CD4-positive, alpha-beta memory T cell (primary cell): ENCODE data around the gene CPSF4L. TPM values are rescaled to one million over a fixed set of nuclear protein-coding genes. Genes with fewer than 3 reads are reported as not detected.

Experiments
- CTCF ChIA-PET: fragments of 350-600 bp; sonication (Branson Sonifier 250); formaldehyde crosslinking; loops from one replicate; lab custom pipeline; 2021; ENCODE audit warnings: inconsistent platforms; ENCODE audit not compliant: partially characterized antibody; lab: Charles Lee
- POLR2A ChIA-PET: fragments of 350-600 bp; sonication (Branson Sonifier 250); formaldehyde crosslinking; loops from one replicate; lab custom pipeline; 2021; ENCODE audit not compliant: partially characterized antibody; lab: Charles Lee
- DNase-seq, 5 donors: peaks; one replicate each; pipeline versions ENCODE4 v3.0.0 to v3.0.0-alpha.2; 2020 to 2022; ENCODE audit warnings: mixed read lengths in 1 of 5
- H3K27ac ChIP-seq: one replicate; pipeline ENCODE4 v1.7.0; 2013; ENCODE audit warnings: low read depth, low read length
- H3K27me3 ChIP-seq: 2 replicates; pipeline ENCODE4 v1.7.0; 2013; ENCODE audit warnings: mild to moderate bottlenecking, low read length, moderate library complexity; ENCODE audit not compliant: insufficient read depth
- H3K36me3 ChIP-seq: 2 replicates; pipeline ENCODE4 v1.7.0; 2013; ENCODE audit warnings: mild to moderate bottlenecking, low read length, moderate library complexity; ENCODE audit not compliant: insufficient read depth
- H3K4me1 ChIP-seq: 2 replicates; pipeline ENCODE4 v1.7.0; 2013; ENCODE audit warnings: mild to moderate bottlenecking, low read length, moderate library complexity; ENCODE audit not compliant: insufficient read depth
- H3K4me3 ChIP-seq, 2 donors: one replicate each; pipeline ENCODE4 v1.7.0; 2013; ENCODE audit warnings: low read length in 2 of 2, mild to moderate bottlenecking in 1 of 2
- H3K9me3 ChIP-seq, 2 donors: one replicate each; pipeline ENCODE4 v1.7.0; 2013; ENCODE audit warnings: low read length in 2 of 2, control low read depth in 1 of 2; ENCODE audit not compliant: control insufficient read depth in 1 of 2
- H3K27ac Mint-ChIP-seq, 7 donors: one replicate each; pipeline ENCODE4 v1.8.0; 2020 to 2021; ENCODE audit warnings: mixed read lengths in 7 of 7, mild to moderate bottlenecking in 6 of 7, inconsistent platforms in 3 of 7, moderate library complexity in 3 of 7
- H3K27me3 Mint-ChIP-seq, 2 donors: one replicate each; pipeline ENCODE4 v1.8.0; 2020 to 2021; ENCODE audit warnings: mixed read lengths in 2 of 2
- H3K36me3 Mint-ChIP-seq, 2 donors: one replicate each; pipeline ENCODE4 v1.8.0; 2020 to 2021; ENCODE audit warnings: mixed read lengths in 2 of 2, inconsistent platforms in 1 of 2, mild to moderate bottlenecking in 1 of 2
- H3K4me1 Mint-ChIP-seq, 4 donors: one replicate each; pipeline ENCODE4 v1.8.0; 2020 to 2021; ENCODE audit warnings: mixed read lengths in 4 of 4, mild to moderate bottlenecking in 1 of 4
- H3K4me3 Mint-ChIP-seq, 8 donors: one replicate each; pipeline ENCODE4 v1.8.0; 2020 to 2021; ENCODE audit warnings: mixed read lengths in 8 of 8, mild to moderate bottlenecking in 7 of 8, moderate library complexity in 6 of 8, inconsistent platforms in 3 of 8
- H3K9me3 Mint-ChIP-seq, 8 donors: one replicate each; pipeline ENCODE4 v1.8.0; 2020 to 2021; ENCODE audit warnings: mixed read lengths in 8 of 8, mild to moderate bottlenecking in 5 of 8, inconsistent platforms in 3 of 8, moderate library complexity in 1 of 8
- intact Hi-C: fragments of 100-400 bp; cut with micrococcal nuclease; formaldehyde crosslinking; loops from one replicate; pipeline ENCODE4 v1.15.1; 2023
- polyA plus RNA-seq, 2 donors: library from polyadenylated mRNA; unstranded; fragments of 300-500 nt; fragmentation: Illumina TruSeq; gene quantifications; one replicate each; pipeline ENCODE4 v1.2.3, GENCODE V29; 2021
- total RNA-seq, 2 experiments: library from RNA; stranded (reverse); gene quantifications; one replicate each; pipeline ENCODE4 v1.2.3, GENCODE V29; 2021

The CPSF4L gene
- total and polyA plus RNA-seq, 4 experiments from 2014 or later, result not detected

DNA sequence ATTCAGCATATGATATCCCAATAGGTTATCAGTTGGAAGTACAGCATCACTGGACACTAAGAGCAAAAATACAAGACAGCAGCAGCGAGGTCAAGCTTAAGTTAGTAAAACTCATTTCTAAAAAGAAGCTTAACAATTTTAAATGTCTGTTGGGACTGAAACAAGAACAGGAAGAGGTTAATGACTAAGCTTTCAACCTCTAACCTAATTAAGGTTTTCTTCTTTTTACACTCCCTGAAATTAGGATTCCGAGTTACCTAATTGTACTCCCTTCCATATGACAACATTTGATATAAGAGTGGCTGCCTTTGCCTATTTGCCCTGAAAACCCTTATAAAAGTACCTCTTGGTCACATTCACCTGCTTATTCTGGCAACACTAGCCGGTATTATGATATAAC, 34.3 kb downstream of the CPSF4L start:
- no peaks in the 10 kb centered on the region for H3K27me3 Mint-ChIP-seq
- intact Hi-C loops, result no loop called here
- H3K36me3 ChIP-seq, result no peaks in the 10 kb centered on the region
- no peaks in the 10 kb centered on the region for H3K27me3 ChIP-seq
- H3K4me3 Mint-ChIP-seq, result peak overlapping the region in 7 of 8 donors; percentile 18 to 82 (median 67)
- no peak for DNase-seq
- ChIA-PET POLR2A (interaction anchor here (0.6 to 1.4 kb wide), 5 partner anchors 8 to 508 kb away, joined by 3 to 5 read pairs (median 4); partner anchors contain the start of gene COG1), CTCF (interaction anchor here (1.9 to 3.6 kb wide), 4 partner anchors 11 to 501 kb away, joined by 6 to 19 read pairs (median 8); no protein-coding TSS in a partner anchor)
- H3K9me3 Mint-ChIP-seq, result no peaks in the 10 kb centered on the region
- H3K4me1 Mint-ChIP-seq, result peaks cover 49 to 71% (median 63%) of the 10 kb centered on the region in 4 donors
- peak overlapping the region in 6 of 7 donors; percentile 29 to 93 (median 67) for H3K27ac Mint-ChIP-seq
- H3K27ac ChIP-seq, result peak overlapping the region; percentile 5
- peak overlapping the region in 1 of 2 donors; percentile 0 for H3K4me3 ChIP-seq
- H3K9me3 ChIP-seq, result no peaks in the 10 kb centered on the region
- peaks cover 63% of the 10 kb centered on the region for H3K4me1 ChIP-seq
- H3K36me3 Mint-ChIP-seq, result peaks cover 8 to 23% of the 10 kb centered on the region in 2 donors

DNA sequence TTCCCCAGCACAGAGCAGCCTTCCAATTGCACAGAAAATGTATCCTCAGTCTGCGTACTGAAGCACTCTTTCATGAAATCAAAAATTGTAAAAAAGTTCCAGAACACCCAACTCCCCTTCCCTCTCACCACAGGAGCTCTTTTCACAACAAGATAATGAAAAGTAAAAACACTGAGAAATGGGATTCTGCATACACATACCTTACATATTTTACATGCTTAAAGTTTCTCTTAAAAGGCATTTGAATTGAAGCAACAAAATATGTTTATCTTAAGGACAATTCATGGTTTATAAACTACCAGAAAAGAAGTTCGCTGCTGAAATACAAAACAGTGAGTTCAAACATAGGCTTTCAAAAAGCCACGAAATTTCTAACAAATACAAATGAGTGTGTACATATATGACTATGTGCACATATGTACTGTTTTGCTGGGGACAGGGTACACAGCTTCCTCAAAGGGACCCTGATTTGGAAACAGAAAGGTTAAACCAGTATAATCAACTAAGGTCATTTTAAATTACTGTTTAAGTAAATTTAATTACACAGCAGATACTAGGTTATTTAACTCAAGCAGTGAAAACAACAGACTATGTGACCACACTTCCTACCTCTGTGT, 35.0 kb downstream of the CPSF4L start:
- H3K27me3 ChIP-seq, result no peaks in the 10 kb centered on the region
- H3K4me1 ChIP-seq, result peaks cover 63% of the 10 kb centered on the region
- H3K36me3 Mint-ChIP-seq, result peaks cover 8 to 20% of the 10 kb centered on the region in 2 donors
- H3K27ac Mint-ChIP-seq, result peak overlapping the region in 6 of 7 donors; percentile 37 to 78 (median 60)
- H3K9me3 ChIP-seq, result no peaks in the 10 kb centered on the region
- H3K9me3 Mint-ChIP-seq, result no peaks in the 10 kb centered on the region
- H3K4me3 Mint-ChIP-seq, result peak overlapping the region in 5 of 8 donors; percentile 31 to 82 (median 67)
- POLR2A ChIA-PET, result interaction anchor here (0.6 to 1.1 kb wide), 2 partner anchors 9 to 23 kb away, joined by 3 read pairs; no protein-coding TSS in a partner anchor
- intact Hi-C loops, result no loop called here
- H3K27ac ChIP-seq, result peak overlapping the region; percentile 5
- no peaks in the 10 kb centered on the region for H3K27me3 Mint-ChIP-seq
- DNase-seq, result no peak
- H3K4me3 ChIP-seq, result no peak overlapping the region
- peaks cover 49 to 71% (median 61%) of the 10 kb centered on the region in 4 donors for H3K4me1 Mint-ChIP-seq
- H3K36me3 ChIP-seq, result no peaks in the 10 kb centered on the region
- CTCF ChIA-PET, result interaction anchor here (1.4 to 3.6 kb wide), 3 partner anchors 9 to 501 kb away, joined by 4 to 19 read pairs (median 6); no protein-coding TSS in a partner anchor

DNA sequence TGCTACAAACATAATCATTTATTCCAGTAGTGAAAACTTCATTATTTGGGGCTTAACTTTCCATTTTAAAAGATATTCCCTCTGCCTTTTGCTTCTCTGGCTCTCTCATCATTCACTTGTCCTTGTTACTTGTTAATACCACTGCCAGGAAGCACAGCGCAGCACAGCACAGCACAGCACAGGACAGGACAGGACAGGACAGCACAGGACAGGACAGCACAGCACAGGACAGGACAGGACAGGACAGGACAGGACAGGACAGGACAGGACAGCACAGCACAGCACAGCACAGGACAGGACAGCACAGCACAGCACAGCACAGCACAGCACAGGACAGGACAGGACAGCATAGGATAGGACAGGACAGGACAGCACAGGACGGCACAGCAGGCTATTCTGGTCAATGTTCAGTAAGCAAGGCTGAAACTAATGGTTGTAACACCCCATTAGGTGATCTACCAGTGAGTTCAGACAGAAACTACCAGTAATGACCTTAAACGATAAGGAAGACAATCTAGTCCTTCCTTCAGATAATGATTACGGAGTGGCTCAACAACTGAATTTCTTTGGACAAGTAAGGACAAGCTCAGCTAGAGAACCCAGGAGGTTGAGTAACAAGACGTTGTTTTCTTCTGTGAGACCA, 36.9 kb downstream of the CPSF4L start:
- H3K4me3 Mint-ChIP-seq, result peak overlapping the region in 2 of 8 donors; percentile 2 to 52

DNA sequence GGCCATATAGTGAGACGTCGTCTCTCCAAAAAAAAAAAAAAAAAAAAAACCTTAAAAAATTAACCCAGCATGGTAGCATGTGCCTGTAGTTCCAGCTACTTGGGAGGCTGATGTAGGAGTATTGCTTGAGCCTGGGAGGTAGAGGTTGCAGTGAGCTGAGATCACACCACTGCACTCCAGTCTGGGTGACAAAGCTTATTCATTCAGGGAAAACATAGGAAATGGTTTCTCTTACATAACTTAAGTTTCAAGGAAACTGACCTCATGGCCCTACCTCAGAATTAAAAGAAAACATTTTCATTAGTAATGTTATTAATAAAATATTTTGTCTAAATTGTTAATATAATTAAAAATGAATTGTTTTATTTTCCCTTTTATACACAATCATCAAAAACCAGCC, 37.4 kb downstream of the CPSF4L start:
- POLR2A ChIA-PET, result no interaction called here
- Histone ChIP-seq H3K36me3 (no peaks in the 10 kb centered on the region), H3K27me3 (no peaks in the 10 kb centered on the region), H3K9me3 (no peaks in the 10 kb centered on the region), H3K27ac (no peak overlapping the region), H3K4me3 (no peak overlapping the region), H3K4me1 (peaks cover 41% of the 10 kb centered on the region)
- Mint-ChIP-seq H3K27ac (no peak overlapping the region), H3K4me1 (peaks cover 34 to 49% (median 41%) of the 10 kb centered on the region in 4 donors), H3K36me3 (peaks cover 8 to 14% of the 10 kb centered on the region in 2 donors), H3K9me3 (no peaks in the 10 kb centered on the region), H3K4me3 (no peak overlapping the region), H3K27me3 (no peaks in the 10 kb centered on the region)
- CTCF ChIA-PET, result no interaction called here
- no peak for DNase-seq
- intact Hi-C loops, result no loop called here

More for the DNA sequence above, 36.9 kb downstream of the CPSF4L start:
- H3K27me3 ChIP-seq, result no peaks in the 10 kb centered on the region
- H3K4me3 ChIP-seq, result no peak overlapping the region
- peaks cover 37 to 53% (median 45%) of the 10 kb centered on the region in 4 donors for H3K4me1 Mint-ChIP-seq
- intact Hi-C loops, result no loop called here
- no peaks in the 10 kb centered on the region for H3K27me3 Mint-ChIP-seq
- H3K27ac Mint-ChIP-seq, result peak overlapping the region in 6 of 7 donors; percentile 15 to 72 (median 36)
- no peak for DNase-seq
- H3K4me1 ChIP-seq, result peaks cover 46% of the 10 kb centered on the region
- ChIA-PET CTCF (no interaction called here), POLR2A (no interaction called here)
- no peaks in the 10 kb centered on the region for H3K9me3 Mint-ChIP-seq
- peaks cover 8 to 14% of the 10 kb centered on the region in 2 donors for H3K36me3 Mint-ChIP-seq
- H3K27ac ChIP-seq, result no peak overlapping the region
- H3K9me3 ChIP-seq, result no peaks in the 10 kb centered on the region
- no peaks in the 10 kb centered on the region for H3K36me3 ChIP-seq

DNA sequence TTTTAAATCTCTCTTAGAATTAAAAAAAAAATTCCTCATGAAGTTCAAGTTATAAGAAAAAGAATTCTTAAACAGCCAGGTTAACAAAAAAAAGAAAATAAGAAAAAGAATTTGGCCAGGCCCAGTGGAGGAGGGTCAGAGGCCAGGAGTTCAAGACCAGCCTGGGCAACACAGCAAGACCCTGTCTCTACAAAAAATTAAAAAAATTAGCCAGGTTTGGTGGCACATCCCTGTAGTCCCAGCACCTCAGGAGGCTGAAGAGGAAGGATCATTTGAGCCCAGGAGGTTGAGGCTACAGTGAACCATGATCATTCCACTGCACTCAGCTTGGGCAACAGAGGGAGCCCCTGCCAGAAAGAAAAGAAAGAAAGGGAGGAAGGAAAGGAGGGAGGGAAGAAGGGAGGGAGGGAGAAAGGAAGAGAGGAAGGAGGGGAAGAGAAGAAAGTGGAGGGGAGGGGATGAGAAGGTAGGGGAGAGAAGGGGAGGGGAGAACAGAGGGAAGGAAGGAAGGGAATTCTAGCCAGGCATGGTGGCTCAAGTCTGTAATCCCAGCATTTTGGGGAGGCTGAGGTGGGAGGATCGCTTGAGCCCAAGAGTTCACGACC, 38.0 kb downstream of the CPSF4L start:
- intact Hi-C loops, result no loop called here
- Histone ChIP-seq H3K4me3 (no peak overlapping the region), H3K4me1 (peaks cover 36% of the 10 kb centered on the region), H3K36me3 (no peaks in the 10 kb centered on the region), H3K9me3 (no peaks in the 10 kb centered on the region), H3K27ac (no peak overlapping the region), H3K27me3 (no peaks in the 10 kb centered on the region)
- Mint-ChIP-seq H3K9me3 (no peaks in the 10 kb centered on the region), H3K36me3 (peaks cover 8 to 16% of the 10 kb centered on the region in 2 donors), H3K27me3 (no peaks in the 10 kb centered on the region), H3K27ac (peak overlapping the region in 4 of 7 donors; percentile 19 to 65 (median 61)), H3K4me1 (peaks cover 30 to 44% (median 36%) of the 10 kb centered on the region in 4 donors), H3K4me3 (no peak overlapping the region)
- ChIA-PET CTCF (no interaction called here), POLR2A (no interaction called here)
- no peak for DNase-seq

DNA sequence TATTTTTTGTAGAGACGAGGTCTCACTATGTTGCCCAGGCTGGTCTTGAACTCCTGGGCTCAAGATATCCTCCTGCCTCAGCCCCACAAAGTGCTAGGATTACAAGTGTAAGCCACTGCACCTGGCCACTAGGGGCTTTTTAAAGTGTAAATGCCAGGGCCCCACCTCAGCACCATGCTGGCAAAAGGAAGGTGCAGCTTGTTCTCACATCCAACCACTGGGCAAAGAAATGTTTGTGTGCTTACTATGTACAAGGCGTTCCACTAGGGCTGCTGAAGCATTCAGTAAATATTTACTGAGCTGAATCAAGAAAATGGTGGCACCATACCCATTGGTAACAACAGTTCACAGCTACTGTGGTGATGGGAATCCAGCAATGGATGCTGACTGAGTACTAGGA, 46.2 kb downstream of the CPSF4L start:
- Mint-ChIP-seq H3K4me1 (peaks cover 23 to 50% (median 37%) of the 10 kb centered on the region in 4 donors), H3K4me3 (no peak overlapping the region), H3K27ac (peak overlapping the region; percentile 20 to 87 (median 67)), H3K36me3 (peaks cover 12 to 41% of the 10 kb centered on the region in 2 donors), H3K27me3 (no peaks in the 10 kb centered on the region), H3K9me3 (no peaks in the 10 kb centered on the region)
- Histone ChIP-seq H3K27ac (no peak overlapping the region), H3K4me1 (peaks cover 21% of the 10 kb centered on the region), H3K36me3 (peaks cover 6% of the 10 kb centered on the region), H3K27me3 (no peaks in the 10 kb centered on the region), H3K9me3 (no peaks in the 10 kb centered on the region), H3K4me3 (no peak overlapping the region)
- intact Hi-C loops, result no loop called here
- ChIA-PET POLR2A (interaction anchor here (3.2 kb wide), 1 partner anchor 17 kb away, joined by 15 read pairs; a partner anchor contains a TSS), CTCF (interaction anchor here (1.0 to 3.5 kb wide), 4 partner anchors 12 to 490 kb away, joined by 3 to 14 read pairs (median 4); a partner anchor contains a TSS)
- no peak for DNase-seq
